HFFc6 (cell line): ENCODE results near the gene DPP4. TPM values are rescaled to one million over a fixed set of nuclear protein-coding genes. Genes with fewer than 3 reads are reported as not detected.

Experiments
- DNase-seq: peaks from one replicate; pipeline ENCODE4 v3.0.0-alpha.2; 2018
- H3K27ac Mint-ChIP-seq: 2 replicates; pipeline ENCODE4 v1.8.0; 2020; ENCODE audit warnings: mild to moderate bottlenecking, mixed read lengths
- H3K27me3 Mint-ChIP-seq: 2 replicates; pipeline ENCODE4 v1.8.0; 2021; ENCODE audit warnings: mild to moderate bottlenecking, moderate library complexity, mixed read lengths; ENCODE audit not compliant: insufficient read depth
- H3K36me3 Mint-ChIP-seq: 2 replicates; pipeline ENCODE4 v1.8.0; 2021; ENCODE audit warnings: low read depth, mixed read lengths
- H3K4me1 Mint-ChIP-seq: 2 replicates; pipeline ENCODE4 v1.8.0; 2020; ENCODE audit warnings: low read depth, mixed read lengths
- H3K4me3 Mint-ChIP-seq: 2 replicates; pipeline ENCODE4 v1.8.0; 2020; ENCODE audit warnings: mild to moderate bottlenecking, moderate library complexity, mixed read lengths
- H3K9me3 Mint-ChIP-seq: 2 replicates; pipeline ENCODE4 v1.8.0; 2020; ENCODE audit warnings: mild to moderate bottlenecking, mixed read lengths
- total RNA-seq, 6 experiments: library from RNA; stranded (reverse); fragmentation: NEBNext Ultra II Directional; extraction: Animal tissue kit (Norgen Biotek cat#: 25700); gene quantifications; 2 replicates in 1 of 6; 3 replicates in 5 of 6; pipeline ENCODE4 v1.2.3, GENCODE V29; 2021
- TF ChIP-seq, protein P1 (sequence below): fragments of 200-600 bp; sonication (generic); IDR thresholded peaks from 2 replicates; pipeline ENCODE4 v1.5.0; 2021; ENCODE audit warnings: antibody characterized with exemption, mild to moderate bottlenecking

Gene DPP4
- total RNA-seq, 6 experiments from 2014 or later: 30.7 to 44.1 (median 36.4) TPM

DNA sequence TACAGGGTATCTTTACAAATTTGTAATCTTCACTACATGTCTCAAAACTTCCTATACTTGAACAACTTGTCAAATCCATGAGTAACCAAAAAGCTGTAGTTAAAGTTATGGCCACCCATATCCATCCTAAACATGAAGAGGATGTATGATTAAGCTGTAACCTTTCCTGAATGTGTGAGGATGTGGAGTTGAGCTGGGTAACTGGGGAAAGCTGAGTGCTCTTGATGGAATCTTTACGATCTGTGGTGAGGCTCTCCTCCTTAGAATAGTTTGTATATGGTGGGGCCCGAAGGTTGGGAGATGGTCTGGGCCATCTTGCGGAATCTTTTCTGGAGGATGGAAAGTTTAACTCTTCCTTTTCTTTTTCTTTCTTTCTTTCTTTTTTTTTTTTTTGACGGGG is 29.4 kb downstream of the DPP4 start:
- H3K4me3 Mint-ChIP-seq: no peak overlapping the region
- H3K4me1 Mint-ChIP-seq: peaks cover 8% of the 10 kb centered on the region; the same call in 1 of the 2 replicates
- TF ChIP-seq, protein P1, sequence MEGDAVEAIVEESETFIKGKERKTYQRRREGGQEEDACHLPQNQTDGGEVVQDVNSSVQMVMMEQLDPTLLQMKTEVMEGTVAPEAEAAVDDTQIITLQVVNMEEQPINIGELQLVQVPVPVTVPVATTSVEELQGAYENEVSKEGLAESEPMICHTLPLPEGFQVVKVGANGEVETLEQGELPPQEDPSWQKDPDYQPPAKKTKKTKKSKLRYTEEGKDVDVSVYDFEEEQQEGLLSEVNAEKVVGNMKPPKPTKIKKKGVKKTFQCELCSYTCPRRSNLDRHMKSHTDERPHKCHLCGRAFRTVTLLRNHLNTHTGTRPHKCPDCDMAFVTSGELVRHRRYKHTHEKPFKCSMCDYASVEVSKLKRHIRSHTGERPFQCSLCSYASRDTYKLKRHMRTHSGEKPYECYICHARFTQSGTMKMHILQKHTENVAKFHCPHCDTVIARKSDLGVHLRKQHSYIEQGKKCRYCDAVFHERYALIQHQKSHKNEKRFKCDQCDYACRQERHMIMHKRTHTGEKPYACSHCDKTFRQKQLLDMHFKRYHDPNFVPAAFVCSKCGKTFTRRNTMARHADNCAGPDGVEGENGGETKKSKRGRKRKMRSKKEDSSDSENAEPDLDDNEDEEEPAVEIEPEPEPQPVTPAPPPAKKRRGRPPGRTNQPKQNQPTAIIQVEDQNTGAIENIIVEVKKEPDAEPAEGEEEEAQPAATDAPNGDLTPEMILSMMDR: no peak
- no peaks in the 10 kb centered on the region for H3K9me3 Mint-ChIP-seq
- H3K36me3 Mint-ChIP-seq: peaks cover 18% of the 10 kb centered on the region
- no peak for DNase-seq
- no peaks in the 10 kb centered on the region; the same call in 1 of the 2 replicates for H3K27me3 Mint-ChIP-seq
- H3K27ac Mint-ChIP-seq: no peak overlapping the region

DNA sequence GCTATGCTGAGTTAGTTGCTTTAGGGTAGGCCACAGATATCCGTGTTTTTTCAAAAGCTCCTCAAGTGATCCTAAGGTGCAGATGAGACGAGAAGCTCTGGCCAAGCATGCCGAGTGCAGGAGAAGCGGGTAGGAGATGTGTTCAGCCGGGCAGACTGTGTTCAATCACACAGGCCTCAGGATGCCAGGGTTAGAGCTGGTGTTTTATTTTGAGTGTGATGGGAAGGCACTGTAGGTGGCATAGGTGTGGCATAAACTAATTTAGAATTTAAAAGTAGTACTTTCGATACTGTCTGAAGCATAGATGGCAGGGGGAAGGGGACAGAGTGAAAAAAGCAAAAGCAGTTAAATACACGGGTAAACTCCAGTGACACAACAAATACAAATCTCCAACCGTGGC is 30.9 kb downstream of the DPP4 start:
- H3K4me1 Mint-ChIP-seq: peaks cover 8% of the 10 kb centered on the region; the same call in 1 of the 2 replicates

DNA sequence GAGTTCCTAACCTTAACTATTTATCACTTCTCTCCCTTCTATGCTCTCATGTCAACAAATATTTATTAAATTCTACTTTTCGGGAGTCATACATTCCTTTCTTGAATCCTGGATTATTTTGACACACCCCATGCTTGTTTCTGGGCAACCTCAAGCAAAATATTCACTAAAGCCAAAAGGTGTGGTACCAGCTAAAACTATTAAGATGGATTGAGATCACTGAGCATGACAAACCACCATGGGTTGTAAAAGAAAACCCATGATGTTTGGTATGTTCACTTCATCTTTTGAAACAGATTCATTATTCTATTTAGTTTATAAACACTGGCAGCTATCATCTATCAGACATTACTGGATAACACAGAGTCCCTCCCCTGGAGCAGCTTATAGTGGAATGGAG is 32.5 kb downstream of the DPP4 start:
- TF ChIP-seq, protein P1: no peak
- Mint-ChIP-seq H3K36me3 (peaks cover 29% of the 10 kb centered on the region), H3K27me3 (no peaks in the 10 kb centered on the region), H3K4me3 (no peak overlapping the region), H3K4me1 (peaks cover 8% of the 10 kb centered on the region; the same call in 1 of the 2 replicates), H3K9me3 (no peaks in the 10 kb centered on the region), H3K27ac (no peak overlapping the region)
- DNase-seq: no peak

More for the DNA sequence above, 30.9 kb downstream of the DPP4 start:
- Mint-ChIP-seq H3K36me3 (peaks cover 25% of the 10 kb centered on the region), H3K4me3 (no peak overlapping the region), H3K27me3 (no peaks in the 10 kb centered on the region; the same call in 1 of the 2 replicates), H3K9me3 (no peaks in the 10 kb centered on the region), H3K27ac (no peak overlapping the region)
- DNase-seq: no peak
- TF ChIP-seq, protein P1: no peak

DNA sequence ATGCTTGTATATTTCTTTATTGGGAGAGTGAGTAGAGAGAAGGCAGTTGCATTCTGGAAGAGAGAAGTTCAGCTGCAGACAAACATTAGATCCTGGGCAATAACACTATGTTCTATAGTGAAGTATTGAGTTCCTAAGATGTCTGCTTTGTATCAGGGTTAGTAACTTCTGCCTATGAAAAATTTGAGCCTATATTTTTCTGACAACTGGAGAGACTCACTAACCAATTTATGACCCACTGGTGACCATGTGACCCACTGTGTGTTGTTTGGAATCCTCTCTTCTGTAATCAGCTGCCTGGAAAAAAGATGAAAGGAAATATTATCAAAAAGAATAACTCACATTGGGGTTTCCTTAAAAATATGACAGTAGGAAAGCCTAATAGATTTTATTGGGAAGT is 35.3 kb downstream of the DPP4 start:
- Mint-ChIP-seq H3K36me3 (peaks cover 36% of the 10 kb centered on the region), H3K9me3 (no peaks in the 10 kb centered on the region), H3K27me3 (no peaks in the 10 kb centered on the region), H3K27ac (no peak overlapping the region), H3K4me1 (peaks cover 8% of the 10 kb centered on the region; the same call in 1 of the 2 replicates), H3K4me3 (no peak overlapping the region)
- TF ChIP-seq, protein P1: no peak
- no peak for DNase-seq

DNA sequence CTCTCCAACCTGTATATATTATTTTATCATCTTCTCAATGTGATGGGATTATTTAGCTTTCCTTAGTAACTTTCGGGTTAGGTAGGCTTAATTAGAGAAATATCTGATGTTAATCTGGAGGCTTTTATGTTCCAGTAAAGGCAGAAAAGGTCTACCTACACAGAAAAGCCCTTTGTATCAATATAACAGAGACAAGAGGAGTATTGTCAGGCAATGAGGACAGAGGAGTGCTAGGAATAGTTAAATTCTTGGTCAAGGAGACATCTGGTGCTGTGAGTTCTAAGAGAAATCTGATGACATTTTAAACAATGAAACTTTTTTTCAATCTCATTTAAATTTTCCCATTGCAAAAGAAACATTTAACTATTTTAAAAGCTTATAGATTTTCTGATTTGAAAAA is 36.1 kb downstream of the DPP4 start:
- H3K4me3 Mint-ChIP-seq: no peak overlapping the region
- peaks cover 8% of the 10 kb centered on the region; the same call in 1 of the 2 replicates for H3K4me1 Mint-ChIP-seq
- H3K9me3 Mint-ChIP-seq: no peaks in the 10 kb centered on the region
- peaks cover 39% of the 10 kb centered on the region for H3K36me3 Mint-ChIP-seq
- TF ChIP-seq, protein P1: no peak
- no peak overlapping the region for H3K27ac Mint-ChIP-seq
- no peaks in the 10 kb centered on the region for H3K27me3 Mint-ChIP-seq
- DNase-seq: no peak
